ENCODE data around the gene SIK3. TPM values are rescaled to one million over a fixed set of nuclear protein-coding genes. Genes with fewer than 3 reads are reported as not detected.
"Not testable (repeated sequence)": the region's sequence is repeated elsewhere in the genome, so short reads cannot be mapped to it uniquely, and the experiment has no call there.

The SIK3 gene
- total RNA-seq, 1 donor from 2014 or later: 68.9 TPM

GRCh38 chr11:116842909-116843308 lies 255.3 kb downstream of the SIK3 start:
- intact Hi-C loops (cut with DNase I): no loop called here
- ATAC-seq (peak; percentile 73), DNase-seq (ENCODE audit: low spot score) (peak; percentile 42)

- no peak for ATAC-seq
- intact Hi-C loops (cut with DNase I): no loop called here
Measured at GRCh38 chr11:116842117-116842516, 256.1 kb downstream of the SIK3 start.

GRCh38 chr11:116840746-116841296 lies 257.4 kb downstream of the SIK3 start:
- DNase-seq (ENCODE audit: low spot score): peak; percentile 41
- no peak for ATAC-seq
- intact Hi-C loops (cut with DNase I): no loop called here

More at GRCh38 chr11:116842117-116842516, 256.1 kb downstream of the SIK3 start:
- DNase-seq (ENCODE audit: low spot score): no peak

- no peak for ATAC-seq
- DNase-seq (ENCODE audit: low spot score): peak; percentile 49
- intact Hi-C loops (cut with DNase I): no loop called here
Measured at GRCh38 chr11:116840224-116840745, 257.9 kb downstream of the SIK3 start.

DNA sequence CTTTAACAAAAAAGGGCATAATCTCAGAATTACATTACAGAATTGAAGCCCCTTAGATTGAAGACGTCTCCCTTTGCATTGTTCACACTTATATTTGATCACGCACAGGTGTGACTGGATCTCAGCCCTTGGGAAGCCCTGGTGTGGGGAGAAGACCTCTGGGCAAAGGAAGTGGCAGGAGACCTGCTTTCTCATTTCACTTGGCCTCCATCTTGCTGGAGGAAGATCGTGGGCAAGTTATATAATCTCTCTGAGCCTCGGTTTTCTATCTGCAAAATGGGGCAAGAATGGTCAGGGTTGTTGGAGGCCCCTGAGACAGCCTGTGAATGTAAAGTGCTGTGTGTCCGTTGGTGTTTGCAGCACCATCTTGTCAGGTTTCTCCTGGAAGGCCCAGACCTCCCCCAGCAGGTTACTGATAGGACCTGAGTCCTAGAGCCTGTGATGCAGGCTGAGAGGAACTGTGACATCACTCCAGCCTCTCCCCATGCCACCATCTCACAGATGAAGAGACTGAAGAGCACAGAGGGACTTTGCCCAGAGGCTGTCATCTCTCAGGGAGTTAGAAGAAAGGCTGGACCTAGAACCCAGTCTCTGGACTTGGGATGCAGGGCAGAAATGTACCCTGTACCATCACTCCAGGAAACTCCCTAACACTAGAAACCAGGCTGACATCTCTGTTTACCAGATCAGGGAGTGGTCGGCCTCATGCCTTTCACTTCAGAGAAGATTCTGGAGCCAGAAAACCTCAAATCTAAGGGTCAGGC lies 259.7 kb downstream of the SIK3 start:
- intact Hi-C loops (cut with DNase I): no loop called here
- DNase-seq (ENCODE audit: low spot score) (no peak), ATAC-seq (no peak)

GRCh38 chr11:116837231-116838091 lies 260.8 kb downstream of the SIK3 start, which contains the start of gene APOA1:
TSS of gene APOA1 (minus strand) at chr11:116837622. CDS start at chr11:116837387, 235 bp downstream.
- ATAC-seq: no peak
- intact Hi-C loops (cut with DNase I): no loop called here

GRCh38 chr11:116836632-116836991 lies 261.6 kb downstream of the SIK3 start:
- DNase-seq (ENCODE audit: low spot score): no peak
- intact Hi-C loops (cut with DNase I): no loop called here

More at GRCh38 chr11:116837231-116838091, 260.8 kb downstream of the SIK3 start, which contains the start of gene APOA1:
- DNase-seq (ENCODE audit: low spot score): no peak

DNA sequence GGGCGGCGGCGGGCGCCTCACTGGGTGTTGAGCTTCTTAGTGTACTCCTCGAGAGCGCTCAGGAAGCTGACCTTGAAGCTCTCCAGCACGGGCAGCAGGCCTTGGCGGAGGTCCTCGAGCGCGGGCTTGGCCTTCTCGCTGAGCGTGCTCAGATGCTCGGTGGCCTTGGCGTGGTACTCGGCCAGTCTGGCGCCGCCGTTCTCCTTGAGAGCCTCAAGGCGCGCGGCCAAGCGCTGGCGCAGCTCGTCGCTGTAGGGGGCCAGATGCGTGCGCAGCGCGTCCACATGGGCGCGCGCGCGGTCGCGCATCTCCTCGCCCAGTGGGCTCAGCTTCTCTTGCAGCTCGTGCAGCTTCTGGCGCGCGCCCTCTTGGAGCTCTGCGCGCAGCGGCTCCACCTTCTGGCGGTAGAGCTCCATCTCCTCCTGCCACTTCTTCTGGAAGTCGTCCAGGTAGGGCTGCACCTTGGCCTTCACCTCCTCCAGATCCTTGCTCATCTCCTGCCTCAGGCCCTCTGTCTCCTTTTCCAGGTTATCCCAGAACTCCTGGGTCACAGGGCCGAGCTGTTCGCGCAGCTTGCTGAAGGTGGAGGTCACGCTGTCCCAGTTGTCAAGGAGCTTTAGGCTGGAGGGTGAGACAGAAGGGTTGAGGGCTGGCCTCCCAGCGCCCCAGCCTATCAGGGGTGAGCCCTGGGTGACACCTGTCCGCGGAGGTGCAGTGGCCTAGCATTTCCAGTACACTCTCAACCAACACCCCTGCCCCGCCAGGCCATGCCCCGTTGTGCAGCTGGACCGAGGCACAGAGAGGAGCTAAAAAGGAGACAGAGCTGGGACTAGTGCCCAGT lies 262.2 kb downstream of the SIK3 start:
- intact Hi-C loops (cut with DNase I): no loop called here
- ATAC-seq: peak; percentile 93
- peak; percentile 89 for DNase-seq (ENCODE audit: low spot score)

More at GRCh38 chr11:116836632-116836991, 261.6 kb downstream of the SIK3 start:
- no peak for ATAC-seq

DNA sequence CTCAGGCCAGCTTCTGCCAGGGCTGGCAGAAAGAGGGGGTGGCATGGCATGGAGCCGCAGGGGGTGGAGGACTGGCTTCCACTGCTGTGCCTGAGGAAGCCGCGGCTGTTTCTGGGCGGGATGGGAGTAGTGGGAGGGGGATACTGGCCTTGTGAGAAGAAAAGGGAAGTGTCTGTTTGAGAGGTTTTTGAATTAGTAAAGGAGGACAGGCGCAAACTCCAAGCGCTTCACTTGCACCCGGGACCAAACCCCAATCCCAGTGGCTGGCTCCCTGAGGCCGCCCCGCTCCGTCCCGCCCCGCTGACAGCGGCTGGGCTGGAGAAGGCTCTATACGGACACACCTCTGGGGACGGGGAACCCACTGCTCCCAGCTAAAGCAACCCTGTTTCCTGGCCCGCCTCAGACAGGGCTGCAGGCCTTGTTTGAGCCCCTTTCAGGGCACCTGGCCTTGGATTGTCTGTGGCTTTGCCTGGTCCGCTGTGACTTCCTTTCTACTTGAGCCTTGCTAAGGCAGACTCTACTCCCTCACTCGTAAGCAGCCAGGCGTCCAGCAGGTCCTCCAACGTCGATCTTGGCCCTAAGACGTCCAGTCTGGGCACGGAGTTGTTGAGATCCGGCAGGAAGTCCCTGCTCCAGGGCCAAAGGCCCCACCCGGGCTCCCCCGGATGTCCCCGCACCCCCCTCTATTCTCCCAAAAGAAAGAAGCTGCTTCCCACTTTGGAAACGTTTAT lies 263.0 kb downstream of the SIK3 start:
- DNase-seq (ENCODE audit: low spot score): peak; percentile 55
- ATAC-seq: peak; percentile 57
- intact Hi-C loops (cut with DNase I): no loop called here

DNA sequence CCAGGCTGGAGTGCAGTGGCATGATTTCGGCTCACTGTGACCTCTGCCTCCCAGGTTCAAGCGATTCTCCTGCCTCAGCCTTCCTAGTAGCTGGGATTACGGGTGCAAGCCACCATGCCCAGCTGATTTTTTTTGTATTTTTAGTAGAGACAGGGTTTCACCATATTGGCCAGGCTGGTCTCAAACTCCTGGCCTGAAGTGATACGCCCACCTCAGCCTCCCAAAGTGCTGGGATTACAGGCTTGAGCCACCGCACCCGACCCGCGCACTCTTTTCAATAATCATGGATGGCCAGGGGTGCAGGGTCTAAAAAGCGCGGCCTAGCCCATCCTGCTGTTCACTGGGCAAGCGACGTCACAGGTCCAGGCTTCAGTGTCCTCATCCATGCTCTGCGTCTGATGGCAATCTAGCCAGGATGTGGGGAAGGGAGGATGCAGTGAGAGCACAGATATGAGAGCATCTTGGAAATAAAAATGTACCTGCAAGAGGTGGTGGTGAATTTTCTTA lies 263.6 kb downstream of the SIK3 start:
- DNase-seq (ENCODE audit: low spot score): not testable (repeated sequence)
- intact Hi-C loops (cut with DNase I): loop anchor here (5.0 kb wide), 1 partner anchor 42 kb away; the partner anchor contains the start of gene APOA5

GRCh38 chr11:116833816-116834534 lies 264.3 kb downstream of the SIK3 start:
- DNase-seq (ENCODE audit: low spot score): peak; percentile 45
- no peak for ATAC-seq
- intact Hi-C loops (cut with DNase I): loop anchor here (5.0 kb wide), 1 partner anchor 42 kb away; the partner anchor contains the start of gene APOA5

More for the DNA sequence above, 263.6 kb downstream of the SIK3 start:
- ATAC-seq: not testable (repeated sequence)

DNA sequence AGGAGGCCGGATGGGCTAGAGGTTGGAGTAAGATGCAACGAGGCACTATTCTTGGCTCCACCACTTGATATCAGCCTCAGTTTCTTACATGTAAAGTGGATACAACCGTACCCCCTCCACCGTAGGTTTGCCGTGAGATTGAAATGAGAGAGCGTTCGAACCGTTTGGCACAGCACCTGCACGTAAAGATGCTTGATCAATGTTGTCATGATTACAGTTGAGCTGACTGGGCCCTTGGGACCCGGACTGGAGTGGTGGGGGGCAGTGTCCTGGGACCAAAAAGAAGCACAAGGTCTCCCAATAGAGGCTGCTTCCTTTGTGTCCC lies 264.8 kb downstream of the SIK3 start:
- DNase-seq (ENCODE audit: low spot score) (peak; percentile 25), ATAC-seq (no peak)
- intact Hi-C loops (cut with DNase I): loop anchor here (5.0 kb wide), 1 partner anchor 41 kb away; the partner anchor contains the start of gene APOA5

- intact Hi-C loops (cut with DNase I): loop anchor here (5.0 kb wide), 1 partner anchor 40 kb away; the partner anchor contains the start of gene APOA5
- DNase-seq (ENCODE audit: low spot score) (peak; percentile 31), ATAC-seq (no peak)
Measured at GRCh38 chr11:116832350-116833290, 265.6 kb downstream of the SIK3 start.

DNA sequence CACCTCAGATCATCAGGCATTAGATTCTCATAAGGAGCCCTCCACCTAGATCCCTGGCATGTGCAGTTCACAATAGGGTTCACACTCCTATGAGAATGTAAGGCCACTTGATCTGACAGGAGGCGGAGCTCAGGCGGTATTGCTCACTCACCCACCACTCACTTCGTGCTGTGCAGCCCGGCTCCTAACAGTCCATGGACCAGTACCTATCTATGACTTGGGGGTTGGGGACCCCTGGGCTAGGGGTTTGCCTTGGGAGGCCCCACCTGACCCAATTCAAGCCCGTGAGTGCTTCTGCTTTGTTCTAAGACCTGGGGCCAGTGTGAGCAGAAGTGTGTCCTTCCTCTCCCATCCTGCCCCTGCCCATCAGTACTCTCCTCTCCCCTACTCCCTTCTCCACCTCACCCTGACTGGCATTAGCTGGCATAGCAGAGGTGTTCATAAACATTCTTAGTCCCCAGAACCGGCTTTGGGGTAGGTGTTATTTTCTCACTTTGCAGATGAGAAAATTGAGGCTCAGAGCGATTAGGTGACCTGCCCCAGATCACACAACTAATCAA lies 266.4 kb downstream of the SIK3 start:
- intact Hi-C loops (cut with DNase I): loop anchor here (5.0 kb wide), 1 partner anchor 40 kb away; the partner anchor contains the start of gene APOA5
- DNase-seq (ENCODE audit: low spot score) (no peak), ATAC-seq (no peak)

GRCh38 chr11:116830184-116830912 lies 267.9 kb downstream of the SIK3 start:
- DNase-seq (ENCODE audit: low spot score) (no peak), ATAC-seq (no peak)
- intact Hi-C loops (cut with DNase I): loop anchor here (5.0 kb wide), 1 partner anchor 38 kb away; the partner anchor contains the start of gene APOA5
